Forelimb muscle (tissue), 1 donor: ENCODE measurements around the gene NPLOC4. TPM values are rescaled to one million over a fixed set of nuclear protein-coding genes. Genes with fewer than 3 reads are reported as not detected.

Experiments
- DNase-seq: peaks from one replicate; pipeline ENCODE4 v3.0.0-alpha.2; 2013; ENCODE audit warnings: low read depth
- polyA plus RNA-seq: library from polyadenylated mRNA; unstranded; fragments of 120-200 nt; gene quantifications from one replicate; pipeline ENCODE4 v1.2.1, GENCODE V29; 2013; ENCODE audit not compliant: insufficient read length

NPLOC4 gene
- polyA plus RNA-seq, 1 donor: 57.9 TPM

- DNase-seq: no peak
Observed at GRCh38 chr17:81549031-81549557, 87.8 kb downstream of the NPLOC4 start.

- no peak for DNase-seq
Observed at GRCh38 chr17:81547614-81547982, 89.3 kb downstream of the NPLOC4 start.

- DNase-seq: no peak
Observed at GRCh38 chr17:81546906-81547613, 89.9 kb downstream of the NPLOC4 start.

GRCh38 chr17:81545160-81545949 lies 91.6 kb downstream of the NPLOC4 start:
- DNase-seq: no peak

- DNase-seq: no peak
Observed at GRCh38 chr17:81544281-81544974, 92.5 kb downstream of the NPLOC4 start.

- no peak for DNase-seq
Observed at GRCh38 chr17:81543756-81544155, 93.2 kb downstream of the NPLOC4 start.

- no peak for DNase-seq
Observed at GRCh38 chr17:81543339-81543675, 93.6 kb downstream of the NPLOC4 start.

GRCh38 chr17:81542431-81543338 lies 94.2 kb downstream of the NPLOC4 start:
- no peak for DNase-seq

GRCh38 chr17:81541123-81541522 lies 95.8 kb downstream of the NPLOC4 start:
- no peak for DNase-seq

- no peak for DNase-seq
Observed at GRCh38 chr17:81540676-81541027, 96.3 kb downstream of the NPLOC4 start.

- no peak for DNase-seq
Observed at GRCh38 chr17:81539961-81540675, 96.8 kb downstream of the NPLOC4 start.

GRCh38 chr17:81539571-81539900 lies 97.4 kb downstream of the NPLOC4 start:
- no peak for DNase-seq

GRCh38 chr17:81538651-81539570 lies 98.0 kb downstream of the NPLOC4 start:
- DNase-seq: no peak

GRCh38 chr17:81537856-81538555 lies 98.9 kb downstream of the NPLOC4 start:
- DNase-seq: no peak

GRCh38 chr17:81537343-81537855 lies 99.5 kb downstream of the NPLOC4 start:
- DNase-seq: no peak

- no peak for DNase-seq
Observed at GRCh38 chr17:81536299-81537290, 100.3 kb downstream of the NPLOC4 start.

- no peak for DNase-seq
Observed at GRCh38 chr17:81535480-81536298, 101.2 kb downstream of the NPLOC4 start.
